CD4-positive, alpha-beta T cell treated with Interleukin-6 for 4 hours (primary cell): ENCODE data around the gene PLEKHA7.
A peak's percentile ranks its signal among the peaks of the same experiment; 100 is the strongest.

Experiments used
- DNase-seq: peaks from one replicate; pipeline ENCODE4 v3.0.0-alpha.2; 2020; ENCODE audit warnings: mixed read lengths

PLEKHA7 gene

DNA sequence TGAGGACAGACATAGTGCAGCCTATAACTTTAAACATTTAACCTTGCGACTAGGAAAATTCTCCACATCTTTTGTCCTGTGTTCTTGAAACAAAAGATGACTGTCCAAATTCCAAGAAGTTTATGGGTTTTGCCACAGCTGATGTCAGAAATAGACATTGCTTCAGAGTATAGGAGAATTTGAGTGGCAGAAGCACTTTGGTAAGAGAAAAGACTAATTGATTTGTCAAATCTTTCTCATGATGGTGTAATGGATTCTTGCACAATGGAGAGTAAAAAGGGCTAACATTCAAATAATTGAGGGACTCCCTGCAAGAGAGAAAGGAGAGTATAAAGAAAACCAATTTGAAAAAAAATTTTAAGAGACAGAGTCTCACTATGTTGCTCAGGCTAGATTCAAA, 250.5 kb downstream of the PLEKHA7 start:
- DNase-seq, result no peak

DNA sequence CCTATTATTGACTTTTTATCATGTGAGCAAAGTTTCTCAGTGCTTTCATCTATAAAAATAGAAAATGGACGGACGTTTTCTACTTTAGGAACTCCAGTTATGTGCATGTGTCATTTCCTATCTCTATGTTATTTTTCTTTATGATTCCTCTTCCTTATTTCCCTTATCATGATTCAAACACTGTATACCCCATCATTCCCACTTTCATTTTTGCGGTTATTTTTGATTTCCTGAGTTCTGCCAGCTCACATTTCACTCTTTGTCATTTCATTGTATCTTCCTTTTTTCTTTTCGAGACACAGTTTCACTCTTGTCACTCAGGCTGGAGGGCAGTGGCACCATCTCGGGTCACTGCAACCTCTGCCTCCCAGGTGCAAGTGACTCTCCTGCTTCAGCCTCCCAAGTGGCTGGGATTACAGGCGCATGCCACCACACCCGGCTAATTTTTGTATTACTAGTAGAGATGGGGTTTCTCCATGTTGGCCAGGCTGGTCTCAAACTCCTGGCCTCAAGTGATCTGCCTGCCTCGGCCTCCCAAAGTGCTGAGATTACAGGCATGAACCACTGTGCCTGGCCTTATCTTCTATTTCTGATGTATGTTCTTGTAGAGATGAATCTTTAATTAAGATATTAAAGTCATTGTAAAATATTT, 254.2 kb downstream of the PLEKHA7 start:
- DNase-seq, result no peak

DNA sequence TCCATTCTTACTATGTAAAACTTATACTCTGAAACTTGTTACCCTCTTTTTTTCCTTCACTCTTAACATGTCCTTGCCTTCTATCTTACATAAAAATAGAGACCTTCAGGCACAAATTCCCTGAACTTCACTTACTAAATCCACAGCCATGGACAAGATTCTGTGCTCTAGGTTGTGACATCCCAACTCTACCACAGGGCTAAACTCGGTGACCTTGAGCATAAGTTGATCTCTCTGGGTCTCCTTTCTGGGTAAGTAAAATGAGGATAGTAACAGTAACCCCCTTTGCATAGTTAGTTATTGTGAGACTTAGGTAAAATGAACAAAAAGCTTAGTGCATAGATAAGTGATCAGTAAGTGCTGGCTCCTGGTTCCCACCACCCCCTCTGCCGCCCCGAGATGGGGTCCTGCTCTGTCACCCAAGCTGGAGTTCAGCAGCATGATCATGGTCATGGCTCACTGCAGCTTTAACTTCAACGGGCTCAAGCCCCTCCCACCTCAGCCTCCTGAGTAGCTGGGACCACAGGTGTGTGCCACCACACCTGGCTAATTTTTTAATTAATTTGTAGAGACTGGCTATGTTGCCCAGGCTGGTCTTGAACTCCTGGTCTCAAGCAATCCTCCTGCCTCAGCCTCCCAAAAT, 255.7 kb downstream of the PLEKHA7 start:
- no peak for DNase-seq

DNA sequence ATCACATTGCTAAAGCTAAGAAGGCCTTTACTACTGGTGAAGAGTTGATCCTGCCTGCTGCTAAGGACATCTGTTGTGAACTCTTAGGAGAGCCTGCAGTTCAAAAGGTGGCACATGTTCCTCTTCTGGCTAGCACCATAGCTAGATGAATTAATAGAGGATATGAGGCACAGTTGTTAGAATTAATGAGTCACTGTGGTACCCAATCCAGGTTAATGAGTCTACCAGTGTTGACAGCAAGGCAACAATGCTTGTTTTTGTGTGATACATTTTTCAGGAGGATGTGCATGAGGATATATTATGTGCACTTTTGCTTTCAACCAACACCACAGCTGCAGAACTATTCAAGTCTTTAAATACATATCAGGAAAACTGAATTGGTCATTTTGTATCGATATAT, 263.8 kb downstream of the PLEKHA7 start:
- DNase-seq, result no peak

DNA sequence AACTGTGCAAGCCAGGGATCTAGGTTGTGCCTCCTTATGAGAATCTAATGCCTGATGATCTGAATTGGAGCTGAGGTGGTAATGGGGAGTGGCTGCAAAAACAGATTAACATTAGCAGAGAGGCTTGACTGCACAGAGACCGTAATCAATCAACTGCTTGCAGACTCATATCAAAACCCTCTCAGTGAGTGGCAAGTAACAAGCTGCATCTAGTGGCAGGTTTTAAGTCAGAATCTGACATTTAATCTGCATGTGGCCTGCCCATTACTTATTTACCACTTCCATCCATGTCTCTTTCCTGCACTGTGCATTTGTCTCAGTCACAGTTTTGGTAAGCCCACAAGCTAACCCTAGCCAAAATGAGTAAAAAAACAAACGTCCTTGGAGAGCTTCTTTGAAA, 264.5 kb downstream of the PLEKHA7 start:
- no peak for DNase-seq

DNA sequence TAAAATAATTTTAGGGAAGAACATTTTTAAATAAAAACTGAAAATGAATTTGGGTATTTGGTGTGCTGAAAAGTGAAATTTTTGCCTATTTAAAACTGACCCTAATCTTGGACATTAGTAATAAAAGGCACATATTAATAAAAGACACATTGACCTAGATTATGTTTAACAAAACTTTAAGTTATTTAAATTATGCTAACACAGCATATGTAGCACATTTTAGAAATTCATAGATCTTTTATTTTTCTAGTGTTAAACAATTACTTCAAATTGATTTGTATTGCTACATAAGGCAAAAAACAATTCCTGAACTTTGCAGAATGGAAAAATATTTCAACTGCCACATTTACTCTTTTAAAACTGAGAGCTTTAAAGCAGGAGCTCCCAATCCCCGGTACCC, 265.1 kb downstream of the PLEKHA7 start:
- DNase-seq, result no peak

DNA sequence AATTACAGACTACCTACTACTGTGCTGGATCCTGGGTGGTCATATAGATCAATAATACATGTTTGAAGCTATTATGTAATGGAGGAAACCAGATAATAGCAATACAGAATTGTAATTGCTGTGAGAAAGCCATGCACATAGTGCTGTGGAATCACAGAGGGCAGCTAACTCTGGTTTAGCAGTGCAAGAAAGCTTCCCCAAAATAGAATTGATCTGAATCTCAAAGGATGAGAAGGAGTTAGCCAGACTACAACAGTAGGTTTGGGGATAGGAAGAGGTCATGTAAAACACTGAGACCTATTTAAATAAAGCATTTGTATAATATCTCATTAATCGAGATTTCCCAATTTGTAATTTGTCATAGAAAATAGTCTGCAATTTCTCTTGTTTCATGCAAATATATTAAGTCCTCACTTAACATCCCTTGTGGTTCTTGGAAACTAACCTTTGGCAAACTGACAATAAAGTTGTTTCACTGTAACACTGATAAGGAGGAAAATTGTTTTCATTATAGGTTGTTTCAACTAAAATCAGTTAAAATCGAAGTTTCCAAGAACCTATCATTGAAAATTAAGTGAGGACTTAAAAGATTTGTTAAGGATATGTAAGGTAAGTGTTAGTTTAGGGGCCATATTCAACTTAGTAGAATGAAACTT, 268.1 kb downstream of the PLEKHA7 start:
- DNase-seq, result no peak

DNA sequence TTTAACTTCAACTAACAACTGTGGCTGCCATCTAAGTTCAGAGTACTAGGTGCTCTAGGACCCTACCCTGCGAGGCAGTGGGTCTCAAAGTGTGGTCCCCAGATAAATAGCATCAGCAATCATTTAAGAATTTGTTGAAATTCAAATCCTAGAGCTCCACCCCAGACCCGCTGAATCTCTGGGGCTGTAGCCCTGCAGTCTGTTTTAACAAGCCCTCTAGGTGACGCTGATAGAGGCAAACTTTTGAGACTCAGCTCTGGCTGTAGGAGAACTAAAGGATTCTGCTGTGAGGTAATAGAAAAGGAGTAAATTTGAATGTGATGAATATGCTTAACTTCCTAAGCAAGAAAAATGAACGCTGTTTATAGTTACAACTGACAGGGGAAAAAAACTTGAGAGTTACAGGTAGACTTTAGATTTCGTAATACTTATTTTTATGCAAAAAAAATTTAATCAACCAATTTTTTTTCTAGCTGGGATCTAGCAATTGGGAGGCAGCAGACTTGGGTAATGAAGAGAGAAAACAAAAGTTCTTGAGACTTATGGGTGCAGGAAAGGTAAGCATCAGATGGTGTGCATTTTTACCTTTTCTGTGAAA, 270.0 kb downstream of the PLEKHA7 start:
- no peak for DNase-seq

DNA sequence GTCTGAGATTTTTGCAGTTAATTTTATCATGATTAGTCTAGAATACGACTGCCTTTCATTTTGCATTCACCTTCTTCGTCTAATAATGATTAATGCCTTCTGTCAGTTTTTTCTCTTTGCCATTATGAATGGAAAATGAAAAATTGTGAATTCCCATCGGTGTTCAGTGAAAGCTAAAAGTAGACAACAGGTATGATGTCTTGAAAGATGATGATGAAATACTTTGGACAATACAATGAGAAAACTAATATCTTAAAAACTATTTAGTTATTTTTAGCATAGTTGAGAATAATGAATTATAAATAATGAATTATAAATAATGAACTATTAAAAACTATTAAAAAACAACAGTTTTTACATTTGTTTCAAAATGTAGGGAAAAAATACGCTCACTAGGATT, 270.7 kb downstream of the PLEKHA7 start:
- no peak for DNase-seq

DNA sequence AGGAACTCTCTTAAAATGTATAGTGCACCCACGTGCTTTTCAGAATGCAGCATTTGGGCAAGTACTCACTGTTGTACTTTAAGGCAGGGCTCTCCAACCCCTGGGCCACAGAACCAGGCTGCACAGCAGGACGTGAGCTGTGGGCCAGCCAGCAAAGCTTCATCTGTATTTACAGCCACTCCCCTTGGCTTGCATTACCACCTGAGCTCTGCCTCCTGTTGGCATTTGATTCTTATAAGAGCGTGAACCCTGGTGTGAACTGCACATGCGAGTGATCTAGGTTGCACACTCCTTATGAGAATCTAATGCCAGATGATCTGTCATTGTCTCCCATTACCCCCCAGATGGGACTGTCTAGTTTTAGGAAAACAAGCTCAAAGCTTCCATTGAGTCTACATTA, 272.7 kb downstream of the PLEKHA7 start:
- DNase-seq, result no peak

DNA sequence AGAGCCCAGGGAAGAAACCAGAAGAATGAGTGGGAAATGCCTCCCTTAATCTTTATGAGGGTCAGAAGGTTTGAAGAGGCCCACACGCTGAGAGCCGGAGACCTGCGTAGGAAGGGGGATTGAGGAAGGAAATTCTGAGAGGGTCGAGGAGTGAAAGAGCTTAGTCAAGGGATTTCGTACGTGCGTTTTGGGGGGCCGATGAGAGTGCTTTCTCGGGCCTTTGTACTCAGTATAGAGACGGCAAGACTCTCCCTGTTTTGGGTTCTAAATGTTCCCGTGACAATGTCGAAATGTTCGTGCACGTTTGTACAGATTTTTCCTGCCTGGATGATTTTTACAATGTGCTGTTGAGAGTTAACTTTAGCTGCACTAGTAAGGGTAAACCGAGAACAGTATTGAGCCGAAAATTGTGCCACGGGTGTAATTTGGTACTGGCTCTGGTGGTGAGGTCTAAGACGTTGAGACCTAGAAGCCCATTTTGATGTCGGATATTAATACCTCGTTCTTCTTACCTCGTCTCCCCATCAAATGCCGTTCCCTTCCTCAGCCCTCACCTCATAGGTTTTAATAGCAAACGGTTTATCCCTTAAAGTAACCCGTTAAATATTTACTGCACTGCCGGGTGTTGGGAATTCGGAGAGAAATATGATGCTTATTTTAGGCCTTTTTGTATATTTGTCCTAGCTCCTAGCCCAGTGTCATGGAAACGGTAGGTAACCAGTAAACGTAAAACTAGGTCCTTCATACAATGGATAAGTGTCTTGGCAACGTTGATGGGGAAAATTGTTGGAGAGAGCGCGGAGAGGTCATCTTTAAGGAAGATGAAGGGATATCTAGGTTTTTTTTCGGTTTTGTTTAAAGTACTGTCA, 275.0 kb downstream of the PLEKHA7 start:
- DNase-seq, result no peak

DNA sequence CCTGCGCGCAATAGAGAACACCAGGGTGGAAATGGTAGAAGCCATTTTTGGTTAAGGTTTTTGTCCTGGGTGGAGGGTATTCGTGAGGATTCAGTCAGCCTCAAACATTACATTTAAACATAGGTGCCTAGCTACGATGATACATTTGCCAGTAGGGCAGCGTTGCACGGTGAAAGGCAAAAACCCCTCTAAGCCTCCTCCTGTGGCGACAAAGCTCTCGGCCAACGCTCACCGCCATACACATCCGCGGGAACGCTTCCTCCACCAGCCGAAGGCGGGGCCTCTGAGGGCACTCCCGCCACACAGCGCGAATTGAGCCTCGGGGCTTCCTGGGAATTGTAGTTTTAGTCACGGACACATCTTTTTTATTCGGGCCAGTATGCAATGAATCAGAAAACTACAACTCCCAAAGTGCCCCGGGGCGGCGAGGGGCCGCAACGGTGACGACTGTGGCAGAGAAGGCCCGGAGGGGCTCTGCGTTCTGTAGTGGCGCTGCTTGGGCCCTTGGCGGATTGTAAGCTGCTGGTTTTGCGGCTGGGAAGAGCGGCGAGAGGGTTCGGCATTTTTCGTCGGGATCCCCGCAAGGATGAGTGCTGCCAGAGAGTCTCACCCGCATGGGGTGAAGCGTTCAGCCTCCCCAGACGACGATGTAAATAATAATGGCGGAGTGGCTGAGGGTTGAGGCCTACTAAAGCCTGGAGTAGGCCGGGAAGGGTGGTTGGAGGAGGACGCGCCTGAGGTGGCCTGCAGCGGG, 275.8 kb downstream of the PLEKHA7 start, which contains the start of gene C11orf58:
TSS of gene C11orf58 (plus strand) at position 455 of the 754 bp plus-strand sequence. CDS start at position 587, 132 bp downstream.
- peak; percentile 94 for DNase-seq

DNA sequence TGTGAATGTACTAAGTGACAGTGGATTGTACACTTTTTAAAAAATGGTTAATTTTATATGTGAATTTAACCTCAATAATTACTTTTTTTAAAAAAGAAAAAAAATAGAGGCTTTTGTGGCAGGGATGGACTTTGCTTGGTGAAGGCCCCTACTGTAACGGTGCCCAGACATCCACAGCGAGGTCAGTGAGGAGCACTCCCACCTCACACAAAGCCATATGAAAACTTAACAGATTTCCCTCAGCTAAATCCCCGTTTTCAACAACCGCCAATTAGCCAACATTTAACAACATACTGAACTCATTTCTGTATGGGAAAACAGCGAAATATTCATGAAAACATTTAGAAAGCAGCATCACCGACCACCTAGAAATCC, 276.4 kb downstream of the PLEKHA7 start:
- no peak for DNase-seq
